ENCODE results near the gene ABCG4.
"Not testable (repeated sequence)": the region's sequence is repeated elsewhere in the genome, so short reads cannot be mapped to it uniquely, and the experiment has no call there.

ABCG4 gene

DNA sequence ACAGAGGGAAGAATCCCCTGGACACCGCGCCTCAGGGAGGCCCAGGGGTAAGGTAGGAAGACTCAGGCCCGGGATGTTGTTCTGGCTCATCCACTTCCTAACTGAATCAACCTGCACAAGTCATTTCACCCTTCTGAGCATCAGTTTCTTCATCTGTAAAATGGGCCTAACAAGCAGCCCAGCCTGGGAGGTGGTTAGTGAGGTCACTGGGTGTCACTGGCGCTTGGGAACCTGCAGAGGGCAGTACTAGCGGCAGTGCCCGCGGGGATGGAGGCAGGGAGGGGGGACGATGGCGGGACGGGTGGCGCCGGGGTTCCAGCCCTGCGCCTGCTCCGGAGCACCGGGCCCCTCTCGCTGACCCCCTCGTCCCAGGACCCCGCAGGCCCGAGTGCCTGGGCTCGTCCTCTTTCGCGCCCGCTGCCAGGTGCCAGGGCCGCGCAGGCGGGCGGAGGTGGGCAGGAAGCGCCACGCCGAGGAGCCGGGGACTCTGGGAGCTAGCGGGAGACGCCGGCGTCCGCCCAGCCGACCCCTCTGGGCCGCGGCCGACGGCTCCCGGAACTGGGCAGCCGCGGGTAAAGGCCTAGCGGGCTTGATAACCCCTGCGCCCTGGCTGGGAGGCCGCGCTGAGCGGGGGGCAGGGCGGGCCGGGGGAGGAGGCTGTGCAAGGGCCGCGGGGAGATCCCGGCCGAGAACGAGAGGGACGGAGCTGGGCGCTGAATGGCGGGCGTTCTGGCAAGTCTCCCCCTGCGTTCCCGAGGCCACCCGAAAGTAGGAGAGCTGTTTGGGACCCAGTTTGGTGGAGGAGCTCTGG is 19.8 kb downstream of the ABCG4 start, which contains the start of gene NLRX1:
TSS of gene NLRX1 (plus strand) at position 255 of the 811 bp plus-strand sequence. CDS start 2,679 bp downstream, outside the sequence.
- Histone ChIP-seq H3K9me3 (ENCODE audit: low read length) (no peaks in the 10 kb centered on the region), H3K27me3 (ENCODE audit: insufficient read depth, low read length) (peaks cover 13% of the 10 kb centered on the region), H3K36me3 (ENCODE audit: insufficient read depth, low read length) (no peaks in the 10 kb centered on the region), H3K4me1 (ENCODE audit: insufficient read depth, low read length) (no peaks in the 10 kb centered on the region), H3K4me3 (ENCODE audit: low read length) (peak within 1 kb of the TSS; percentile 25), H2AFZ (ENCODE audit: low read depth, low read length) (peak within 1 kb of the TSS; percentile 49)

DNA sequence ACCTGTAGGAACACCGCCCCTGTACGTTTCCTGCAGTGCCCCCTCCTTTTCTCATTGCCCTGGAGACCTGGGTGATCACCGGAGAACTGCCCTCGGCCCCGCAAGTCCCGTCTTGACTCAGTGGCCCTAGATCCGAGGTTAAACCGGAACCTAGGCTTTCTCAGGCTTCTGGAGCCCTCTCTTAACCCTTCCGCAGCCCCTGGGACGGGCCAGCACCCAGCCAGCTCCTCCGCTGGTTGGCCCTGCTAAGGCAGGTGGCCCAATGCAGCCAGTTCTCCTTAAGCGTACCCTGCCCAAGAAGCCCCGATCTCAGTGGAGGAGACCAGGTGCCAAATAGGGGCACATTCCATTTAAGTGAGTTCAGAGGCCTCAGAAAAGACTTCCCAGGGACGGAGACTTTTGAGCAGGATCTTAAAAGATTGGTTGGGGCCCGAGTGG is 20.4 kb downstream of the ABCG4 start:
- peak overlapping the region; percentile 49 for H2AFZ ChIP-seq (ENCODE audit: low read depth, low read length)
- no peaks in the 10 kb centered on the region for H3K36me3 ChIP-seq (ENCODE audit: insufficient read depth, low read length)
- no peaks in the 10 kb centered on the region for H3K9me3 ChIP-seq (ENCODE audit: low read length)
- H3K4me1 ChIP-seq (ENCODE audit: insufficient read depth, low read length), result no peaks in the 10 kb centered on the region
- peaks cover 13% of the 10 kb centered on the region for H3K27me3 ChIP-seq (ENCODE audit: insufficient read depth, low read length)
- peak overlapping the region; percentile 25 for H3K4me3 ChIP-seq (ENCODE audit: low read length)

- Histone ChIP-seq H3K4me1 (ENCODE audit: insufficient read depth, low read length) (peaks cover under 1% of the 10 kb centered on the region), H2AFZ (ENCODE audit: low read depth, low read length) (no peak overlapping the region), H3K27me3 (ENCODE audit: insufficient read depth, low read length) (peaks cover 12% of the 10 kb centered on the region), H3K9me3 (ENCODE audit: low read length) (no peaks in the 10 kb centered on the region), H3K4me3 (ENCODE audit: low read length) (no peak overlapping the region), H3K36me3 (ENCODE audit: insufficient read depth, low read length) (no peaks in the 10 kb centered on the region)
Observed at GRCh38 chr11:119172513-119172912, 23.7 kb downstream of the ABCG4 start.

- no peak overlapping the region for H2AFZ ChIP-seq (ENCODE audit: low read depth, low read length)
- no peaks in the 10 kb centered on the region for H3K9me3 ChIP-seq (ENCODE audit: low read length)
Observed at GRCh38 chr11:119173453-119173852, 24.6 kb downstream of the ABCG4 start.

DNA sequence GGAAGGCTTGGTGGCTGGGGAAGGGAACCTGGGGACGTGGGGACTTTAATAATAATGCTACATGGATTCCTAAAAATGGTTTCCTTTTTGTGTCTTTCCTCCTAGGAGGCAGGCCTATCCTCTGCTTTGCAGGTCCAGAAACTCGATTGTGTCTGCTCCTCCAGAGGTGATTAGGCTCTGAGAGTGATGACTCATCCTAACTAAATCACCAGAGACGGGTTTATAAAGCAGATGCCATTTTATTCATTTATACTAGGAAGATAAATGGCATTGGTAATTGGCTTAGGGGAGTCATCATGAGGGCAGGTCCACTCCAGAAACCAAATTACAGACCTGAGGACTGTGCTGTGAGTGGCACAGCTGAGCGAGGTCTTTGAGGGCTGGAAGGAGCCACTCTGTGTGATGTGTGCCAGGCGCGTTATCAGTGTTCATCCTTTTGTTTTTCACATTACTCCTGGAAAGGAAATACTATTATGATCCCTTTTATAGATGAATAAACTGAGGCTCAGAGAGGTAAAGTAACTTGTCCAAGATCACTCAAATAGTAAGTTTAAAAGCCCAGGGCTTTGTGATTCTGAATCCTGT is 26.7 kb downstream of the ABCG4 start:
- Histone ChIP-seq H3K27me3 (ENCODE audit: insufficient read depth, low read length) (no peaks in the 10 kb centered on the region), H2AFZ (ENCODE audit: low read depth, low read length) (no peak overlapping the region), H3K36me3 (ENCODE audit: insufficient read depth, low read length) (no peaks in the 10 kb centered on the region), H3K4me3 (ENCODE audit: low read length) (no peak overlapping the region), H3K4me1 (ENCODE audit: insufficient read depth, low read length) (peaks cover 8% of the 10 kb centered on the region), H3K9me3 (ENCODE audit: low read length) (no peaks in the 10 kb centered on the region)

More at GRCh38 chr11:119173453-119173852, 24.6 kb downstream of the ABCG4 start:
- H3K36me3 ChIP-seq (ENCODE audit: insufficient read depth, low read length), result no peaks in the 10 kb centered on the region
- peaks cover 8% of the 10 kb centered on the region for H3K4me1 ChIP-seq (ENCODE audit: insufficient read depth, low read length)
- H3K27me3 ChIP-seq (ENCODE audit: insufficient read depth, low read length), result peaks cover 7% of the 10 kb centered on the region
- no peak overlapping the region for H3K4me3 ChIP-seq (ENCODE audit: low read length)

DNA sequence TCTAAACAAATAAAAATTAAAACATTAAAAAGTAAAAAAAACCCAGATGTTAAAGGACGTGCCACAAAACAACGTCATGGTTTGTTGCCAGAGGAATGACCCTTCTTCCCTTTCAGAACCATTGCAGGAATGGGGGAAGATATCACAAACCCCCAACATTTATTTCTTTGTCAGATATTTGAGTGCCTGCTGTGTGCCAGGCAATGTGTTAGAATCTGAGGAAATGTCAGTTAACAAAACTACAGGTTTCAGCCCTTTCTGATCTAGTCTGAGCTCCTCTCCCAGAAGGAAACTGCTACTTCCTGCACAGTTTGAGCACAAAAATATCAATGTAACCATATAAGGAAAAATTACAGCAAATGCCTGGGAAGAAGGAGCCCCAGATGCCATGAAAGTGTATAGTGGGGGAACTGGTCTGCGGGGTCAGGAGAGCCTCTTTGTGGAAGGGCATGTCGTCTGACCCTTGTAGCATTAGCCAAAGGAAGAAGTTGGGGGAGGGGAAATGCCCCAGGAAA is 29.4 kb downstream of the ABCG4 start:
- no peaks in the 10 kb centered on the region for H3K36me3 ChIP-seq (ENCODE audit: insufficient read depth, low read length)
- no peaks in the 10 kb centered on the region for H3K9me3 ChIP-seq (ENCODE audit: low read length)
- H3K4me3 ChIP-seq (ENCODE audit: low read length), result no peak overlapping the region
- peaks cover 8% of the 10 kb centered on the region for H3K4me1 ChIP-seq (ENCODE audit: insufficient read depth, low read length)
- H3K27me3 ChIP-seq (ENCODE audit: insufficient read depth, low read length), result no peaks in the 10 kb centered on the region
- H2AFZ ChIP-seq (ENCODE audit: low read depth, low read length), result no peak overlapping the region

GRCh38 chr11:119179342-119179741 is 30.5 kb downstream of the ABCG4 start:
- H3K36me3 ChIP-seq (ENCODE audit: insufficient read depth, low read length), result no peaks in the 10 kb centered on the region
- H3K4me1 ChIP-seq (ENCODE audit: insufficient read depth, low read length), result peaks cover 8% of the 10 kb centered on the region
- no peaks in the 10 kb centered on the region for H3K27me3 ChIP-seq (ENCODE audit: insufficient read depth, low read length)
- H2AFZ ChIP-seq (ENCODE audit: low read depth, low read length), result no peak overlapping the region
- no peak overlapping the region for H3K4me3 ChIP-seq (ENCODE audit: low read length)
- H3K9me3 ChIP-seq (ENCODE audit: low read length), result no peaks in the 10 kb centered on the region

- Histone ChIP-seq H2AFZ (ENCODE audit: low read depth, low read length) (no peak overlapping the region), H3K9me3 (ENCODE audit: low read length) (no peaks in the 10 kb centered on the region), H3K27me3 (ENCODE audit: insufficient read depth, low read length) (no peaks in the 10 kb centered on the region), H3K36me3 (ENCODE audit: insufficient read depth, low read length) (no peaks in the 10 kb centered on the region), H3K4me3 (ENCODE audit: low read length) (no peak overlapping the region), H3K4me1 (ENCODE audit: insufficient read depth, low read length) (peaks cover 8% of the 10 kb centered on the region)
Observed at GRCh38 chr11:119179983-119180382, 31.1 kb downstream of the ABCG4 start.

- Histone ChIP-seq H3K4me1 (ENCODE audit: insufficient read depth, low read length) (peaks cover 8% of the 10 kb centered on the region), H3K27me3 (ENCODE audit: insufficient read depth, low read length) (no peaks in the 10 kb centered on the region), H3K4me3 (ENCODE audit: low read length) (no peak overlapping the region), H3K36me3 (ENCODE audit: insufficient read depth, low read length) (no peaks in the 10 kb centered on the region), H3K9me3 (ENCODE audit: low read length) (no peaks in the 10 kb centered on the region), H2AFZ (ENCODE audit: low read depth, low read length) (no peak overlapping the region)
Observed at GRCh38 chr11:119180729-119181676, 32.2 kb downstream of the ABCG4 start.

- no peak overlapping the region for H3K4me3 ChIP-seq (ENCODE audit: low read length)
- no peaks in the 10 kb centered on the region for H3K9me3 ChIP-seq (ENCODE audit: low read length)
Observed at GRCh38 chr11:119181677-119182412, 33.0 kb downstream of the ABCG4 start.

DNA sequence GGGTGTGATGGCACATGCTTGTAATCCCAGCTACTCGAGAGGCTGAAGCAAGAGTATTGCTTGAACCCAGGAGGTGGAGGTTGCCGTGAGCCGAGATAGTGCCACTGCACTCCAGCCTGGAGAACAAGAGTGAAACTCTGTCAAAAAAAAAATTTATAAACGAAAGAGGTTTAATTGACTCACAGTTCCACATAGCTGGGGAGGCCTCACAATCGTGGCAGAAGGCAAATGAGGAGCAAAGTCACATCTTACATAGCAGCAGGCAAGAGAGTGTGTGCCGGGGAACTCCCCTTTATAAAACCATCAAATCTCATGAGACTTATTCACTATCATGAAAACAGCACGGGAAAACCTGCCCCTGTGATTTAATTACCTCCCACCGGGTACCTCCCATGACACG is 35.5 kb downstream of the ABCG4 start:
- not testable (repeated sequence) for H3K36me3 ChIP-seq (ENCODE audit: insufficient read depth, low read length); H3K4me3 ChIP-seq (ENCODE audit: low read length); H3K4me1 ChIP-seq (ENCODE audit: insufficient read depth, low read length); H2AFZ ChIP-seq (ENCODE audit: low read depth, low read length); H3K9me3 ChIP-seq (ENCODE audit: low read length); H3K27me3 ChIP-seq (ENCODE audit: insufficient read depth, low read length)

More at GRCh38 chr11:119181677-119182412, 33.0 kb downstream of the ABCG4 start:
- Histone ChIP-seq H3K27me3 (ENCODE audit: insufficient read depth, low read length) (no peaks in the 10 kb centered on the region), H3K4me1 (ENCODE audit: insufficient read depth, low read length) (peaks cover 8% of the 10 kb centered on the region), H2AFZ (ENCODE audit: low read depth, low read length) (no peak overlapping the region), H3K36me3 (ENCODE audit: insufficient read depth, low read length) (no peaks in the 10 kb centered on the region)

GRCh38 chr11:119185981-119186634 is 37.3 kb downstream of the ABCG4 start:
- Histone ChIP-seq H2AFZ (ENCODE audit: low read depth, low read length) (no peak overlapping the region), H3K27me3 (ENCODE audit: insufficient read depth, low read length) (peaks cover 2% of the 10 kb centered on the region), H3K9me3 (ENCODE audit: low read length) (no peaks in the 10 kb centered on the region), H3K36me3 (ENCODE audit: insufficient read depth, low read length) (no peaks in the 10 kb centered on the region), H3K4me1 (ENCODE audit: insufficient read depth, low read length) (no peaks in the 10 kb centered on the region), H3K4me3 (ENCODE audit: low read length) (no peak overlapping the region)
